Measurements from ENCODE around the gene SDHC. TPM values are rescaled to one million over a fixed set of nuclear protein-coding genes. Genes with fewer than 3 reads are reported as not detected.
"Not testable (repeated sequence)": the region's sequence is repeated elsewhere in the genome, so short reads cannot be mapped to it uniquely, and the experiment has no call there.

SDHC gene
- polyA plus RNA-seq, 1 donor = 194 TPM

GRCh38 chr1:161397038-161397437 lies 82.9 kb downstream of the SDHC start:
- not testable (repeated sequence) for DNase-seq; H3K27ac ChIP-seq (ENCODE audit: low read length); H3K4me1 ChIP-seq (ENCODE audit: control insufficient read depth, insufficient read depth, low read length); H3K27me3 ChIP-seq (ENCODE audit: control insufficient read depth, insufficient read depth, low read length); H3K4me3 ChIP-seq (ENCODE audit: low read length); H3K36me3 ChIP-seq (ENCODE audit: control insufficient read depth, insufficient read depth, low read length); H3K9me3 ChIP-seq (ENCODE audit: control insufficient read depth, low read depth, low read length)
- no CpG with 5 or more reads among the region's 8 CpGs for WGBS (ENCODE audit: insufficient coverage, low lambda C conversion rate)

- Histone ChIP-seq H3K4me3 (ENCODE audit: low read length) (peak overlapping the region; percentile 67), H3K36me3 (ENCODE audit: control insufficient read depth, insufficient read depth, low read length) (no peaks in the 10 kb centered on the region), H3K27ac (ENCODE audit: low read length) (peak overlapping the region; percentile 95), H3K4me1 (ENCODE audit: control insufficient read depth, insufficient read depth, low read length) (peaks cover 3% of the 10 kb centered on the region), H3K9me3 (ENCODE audit: control insufficient read depth, low read depth, low read length) (no peaks in the 10 kb centered on the region), H3K27me3 (ENCODE audit: control insufficient read depth, insufficient read depth, low read length) (no peaks in the 10 kb centered on the region)
- no peak for DNase-seq
- 20% methylated on average over 1 of the region's 17 CpGs for WGBS (ENCODE audit: insufficient coverage, low lambda C conversion rate)
Observed at GRCh38 chr1:161398900-161399256, 84.7 kb downstream of the SDHC start.

- DNase-seq = peak; percentile 88 to 95
- no peaks in the 10 kb centered on the region for H3K27me3 ChIP-seq (ENCODE audit: control insufficient read depth, insufficient read depth, low read length)
- H3K9me3 ChIP-seq (ENCODE audit: control insufficient read depth, low read depth, low read length) = no peaks in the 10 kb centered on the region
- peak overlapping the region; percentile 67 for H3K4me3 ChIP-seq (ENCODE audit: low read length)
- peak overlapping the region; percentile 95 for H3K27ac ChIP-seq (ENCODE audit: low read length)
- WGBS (ENCODE audit: insufficient coverage, low lambda C conversion rate) = 0% methylated on average over 2 of the region's 53 CpGs
- H3K36me3 ChIP-seq (ENCODE audit: control insufficient read depth, insufficient read depth, low read length) = no peaks in the 10 kb centered on the region
- peaks cover 3% of the 10 kb centered on the region for H3K4me1 ChIP-seq (ENCODE audit: control insufficient read depth, insufficient read depth, low read length)
Observed at GRCh38 chr1:161399257-161399998, 85.2 kb downstream of the SDHC start.

- WGBS (ENCODE audit: insufficient coverage, low lambda C conversion rate) = no CpG with 5 or more reads among the region's 3 CpGs
- no peak overlapping the region for H3K27ac ChIP-seq (ENCODE audit: low read length)
- H3K4me3 ChIP-seq (ENCODE audit: low read length) = no peak overlapping the region
- peaks cover 3% of the 10 kb centered on the region for H3K4me1 ChIP-seq (ENCODE audit: control insufficient read depth, insufficient read depth, low read length)
- DNase-seq = no peak
- H3K27me3 ChIP-seq (ENCODE audit: control insufficient read depth, insufficient read depth, low read length) = no peaks in the 10 kb centered on the region
- H3K36me3 ChIP-seq (ENCODE audit: control insufficient read depth, insufficient read depth, low read length) = no peaks in the 10 kb centered on the region
- no peaks in the 10 kb centered on the region for H3K9me3 ChIP-seq (ENCODE audit: control insufficient read depth, low read depth, low read length)
Observed at GRCh38 chr1:161402446-161402845, 88.3 kb downstream of the SDHC start.

- H3K9me3 ChIP-seq (ENCODE audit: control insufficient read depth, low read depth, low read length) = no peaks in the 10 kb centered on the region
- H3K4me1 ChIP-seq (ENCODE audit: control insufficient read depth, insufficient read depth, low read length) = peaks cover 18% of the 10 kb centered on the region
- WGBS (ENCODE audit: insufficient coverage, low lambda C conversion rate) = no CpG with 5 or more reads among the region's 11 CpGs
- no peak overlapping the region for H3K27ac ChIP-seq (ENCODE audit: low read length)
- DNase-seq = no peak
- no peak overlapping the region for H3K4me3 ChIP-seq (ENCODE audit: low read length)
- H3K36me3 ChIP-seq (ENCODE audit: control insufficient read depth, insufficient read depth, low read length) = no peaks in the 10 kb centered on the region
- H3K27me3 ChIP-seq (ENCODE audit: control insufficient read depth, insufficient read depth, low read length) = no peaks in the 10 kb centered on the region
Observed at GRCh38 chr1:161404051-161404597, 89.9 kb downstream of the SDHC start.

- WGBS (ENCODE audit: insufficient coverage, low lambda C conversion rate) = no CpG with 5 or more reads among the region's 17 CpGs
- H3K36me3 ChIP-seq (ENCODE audit: control insufficient read depth, insufficient read depth, low read length) = not testable (repeated sequence)
Observed at GRCh38 chr1:161406551-161406950, 92.4 kb downstream of the SDHC start.

GRCh38 chr1:161407451-161407985 lies 93.3 kb downstream of the SDHC start:
- no peak overlapping the region for H3K27ac ChIP-seq (ENCODE audit: low read length)
- 18% methylated on average over 2 of the region's 6 CpGs for WGBS (ENCODE audit: insufficient coverage, low lambda C conversion rate)
- no peaks in the 10 kb centered on the region for H3K9me3 ChIP-seq (ENCODE audit: control insufficient read depth, low read depth, low read length)
- DNase-seq = no peak
- H3K4me1 ChIP-seq (ENCODE audit: control insufficient read depth, insufficient read depth, low read length) = peaks cover 19% of the 10 kb centered on the region
- no peaks in the 10 kb centered on the region for H3K36me3 ChIP-seq (ENCODE audit: control insufficient read depth, insufficient read depth, low read length)
- H3K4me3 ChIP-seq (ENCODE audit: low read length) = no peak overlapping the region
- no peaks in the 10 kb centered on the region for H3K27me3 ChIP-seq (ENCODE audit: control insufficient read depth, insufficient read depth, low read length)

More at GRCh38 chr1:161406551-161406950, 92.4 kb downstream of the SDHC start:
- H3K4me3 ChIP-seq (ENCODE audit: low read length); H3K27me3 ChIP-seq (ENCODE audit: control insufficient read depth, insufficient read depth, low read length); DNase-seq; H3K9me3 ChIP-seq (ENCODE audit: control insufficient read depth, low read depth, low read length); H3K27ac ChIP-seq (ENCODE audit: low read length): not testable (repeated sequence)
- peaks cover 19% of the 10 kb centered on the region for H3K4me1 ChIP-seq (ENCODE audit: control insufficient read depth, insufficient read depth, low read length)

GRCh38 chr1:161408429-161409052 lies 94.4 kb downstream of the SDHC start:
- no CpG with 5 or more reads among the region's 3 CpGs for WGBS (ENCODE audit: insufficient coverage, low lambda C conversion rate)
- DNase-seq = no peak
- Histone ChIP-seq H3K4me3 (ENCODE audit: low read length) (no peak overlapping the region), H3K4me1 (ENCODE audit: control insufficient read depth, insufficient read depth, low read length) (peaks cover 16% of the 10 kb centered on the region), H3K27me3 (ENCODE audit: control insufficient read depth, insufficient read depth, low read length) (no peaks in the 10 kb centered on the region), H3K36me3 (ENCODE audit: control insufficient read depth, insufficient read depth, low read length) (no peaks in the 10 kb centered on the region), H3K27ac (ENCODE audit: low read length) (no peak overlapping the region), H3K9me3 (ENCODE audit: control insufficient read depth, low read depth, low read length) (no peaks in the 10 kb centered on the region)

GRCh38 chr1:161409848-161410635 lies 95.9 kb downstream of the SDHC start:
- H3K27me3 ChIP-seq (ENCODE audit: control insufficient read depth, insufficient read depth, low read length); H3K4me3 ChIP-seq (ENCODE audit: low read length); DNase-seq; H3K36me3 ChIP-seq (ENCODE audit: control insufficient read depth, insufficient read depth, low read length); H3K9me3 ChIP-seq (ENCODE audit: control insufficient read depth, low read depth, low read length): not testable (repeated sequence)
- Histone ChIP-seq H3K4me1 (ENCODE audit: control insufficient read depth, insufficient read depth, low read length) (peaks cover 16% of the 10 kb centered on the region), H3K27ac (ENCODE audit: low read length) (peak overlapping the region; percentile 13)
- WGBS (ENCODE audit: insufficient coverage, low lambda C conversion rate) = no CpG with 5 or more reads among the region's 13 CpGs

- H3K27ac ChIP-seq (ENCODE audit: low read length); H3K36me3 ChIP-seq (ENCODE audit: control insufficient read depth, insufficient read depth, low read length); DNase-seq; H3K9me3 ChIP-seq (ENCODE audit: control insufficient read depth, low read depth, low read length); H3K4me3 ChIP-seq (ENCODE audit: low read length); H3K27me3 ChIP-seq (ENCODE audit: control insufficient read depth, insufficient read depth, low read length): not testable (repeated sequence)
- H3K4me1 ChIP-seq (ENCODE audit: control insufficient read depth, insufficient read depth, low read length) = peaks cover 16% of the 10 kb centered on the region
- WGBS (ENCODE audit: insufficient coverage, low lambda C conversion rate) = no CpG with 5 or more reads among the region's 4 CpGs
Observed at GRCh38 chr1:161410636-161410970, 96.4 kb downstream of the SDHC start.

Measured in large intestine (tissue), 3 donors.